HepG2 (cell line): ENCODE measurements around the gene YY1. TPM values are rescaled to one million over a fixed set of nuclear protein-coding genes. Genes with fewer than 3 reads are reported as not detected.

Source experiments
- ATAC-seq: fragments of 200-7000 bp; cut with Tn5 transposase; 3 replicates; pipeline ENCODE4 v1.9.1; 2020; ENCODE audit warnings: mild to moderate bottlenecking, moderate library complexity
- BruUV-seq: library from RNA; stranded (reverse); fragments of 400-500 nt; replicated peaks from 2 replicates; lab custom pipeline; 2021; lab: Mats Ljungman, UMichigan
- CTCF ChIA-PET: fragments of 300-600 bp; formaldehyde crosslinking; extraction: SDS; loops from one replicate; lab custom pipeline; 2021; ENCODE audit warnings: low total read pairs, inconsistent platforms, low intra/inter-chr PET ratio; lab: Yijun Ruan, JAX
- POLR2A ChIA-PET: fragments of 350-600 bp; sonication (Branson Sonifier 250); formaldehyde crosslinking; loops from one replicate; lab custom pipeline; 2020; ENCODE audit warnings: antibody characterized with exemption, inconsistent platforms; lab: Yijun Ruan, JAX
- DNase-seq: peaks from one replicate; pipeline ENCODE4 v3.0.0-alpha.2; 2015; ENCODE audit warnings: low spot score
- FAIRE-seq: peaks from 3 replicates; lab custom pipeline; 2011; peaks lifted over from hg19 to GRCh38; lab: Jason Lieb, UNC
- H2AFZ ChIP-seq: one replicate; pipeline ENCODE4 v1.6.1; 2011; ENCODE audit warnings: low read length, inconsistent platforms
- H3K27ac ChIP-seq: fragments of 300-600 bp; 3 replicates; pipeline ENCODE4 v1.8.0; 2011; ENCODE audit warnings: mixed run types, mild to moderate bottlenecking, mixed read lengths, low read length, inconsistent platforms; ENCODE audit not compliant: insufficient read depth; ENCODE audit errors: extremely low read length
- H3K27me3 ChIP-seq, 2 experiments: fragments of 200-600 bp in 1 of 2; 2 replicates in 1 of 2; 3 replicates in 1 of 2; pipeline versions ENCODE4 v1.6.0 to v1.8.0; 2011; ENCODE audit warnings: low read length in 2 of 2, mild to moderate bottlenecking in 2 of 2, moderate library complexity in 2 of 2, inconsistent platforms in 1 of 2; ENCODE audit not compliant: insufficient read depth in 2 of 2, control insufficient read depth in 1 of 2
- H3K36me3 ChIP-seq, 2 experiments: fragments of 200-600 bp in 1 of 2; replicated peaks in 1 of 2; 2 replicates in 1 of 2; 3 replicates in 1 of 2; pipeline versions ENCODE4 v1.5.1 to v1.8.0; 2011; ENCODE audit warnings: low read length in 2 of 2, inconsistent platforms in 1 of 2; ENCODE audit not compliant: insufficient read depth in 2 of 2, control insufficient read depth in 1 of 2
- H3K4me1 ChIP-seq: 2 replicates; pipeline ENCODE4 v1.5.1; 2012; ENCODE audit warnings: low read length, inconsistent platforms; ENCODE audit not compliant: insufficient read depth
- H3K4me2 ChIP-seq: 2 replicates; pipeline ENCODE4 v1.6.0; 2011; ENCODE audit warnings: low read depth, low read length, inconsistent platforms
- H3K4me3 ChIP-seq, 3 experiments: fragments of 200-600 bp in 1 of 3; sonication (generic), shearing (Covaris generic) in 1 of 3; replicated peaks in 1 of 3; 2 replicates each; pipeline ENCODE4 v1.5.1; 2011 to 2016; ENCODE audit warnings: low read length in 3 of 3, inconsistent platforms in 2 of 3, low read depth in 2 of 3, mild to moderate bottlenecking in 2 of 3, control low read depth in 1 of 3, mixed read lengths in 1 of 3; ENCODE audit not compliant: insufficient read depth in 1 of 3
- H3K79me2 ChIP-seq: one replicate; pipeline ENCODE4 v1.6.1; 2011; ENCODE audit warnings: low read length, inconsistent platforms; ENCODE audit not compliant: insufficient read depth
- H3K9ac ChIP-seq: 2 replicates; pipeline ENCODE4 v1.6.0; 2011; ENCODE audit warnings: mild to moderate bottlenecking, low read depth, low read length, inconsistent platforms; ENCODE audit not compliant: insufficient read depth
- H3K9me3 ChIP-seq: 2 replicates; pipeline ENCODE4 v1.5.1; 2012; ENCODE audit warnings: mild to moderate bottlenecking, low read length
- H4K20me1 ChIP-seq: 2 replicates; pipeline ENCODE4 v1.6.0; 2011; ENCODE audit warnings: inconsistent platforms, mild to moderate bottlenecking, low read length, moderate library complexity; ENCODE audit not compliant: insufficient read depth
- AFF4 ChIP-seq: sonication (generic); formaldehyde crosslinking; IDR thresholded peaks from 2 replicates; pipeline ENCODE4 v1.4.0; 2020; ENCODE audit warnings: missing genetic modification reagents
- HNF4A ChIP-seq: sonication (generic); formaldehyde crosslinking; IDR thresholded peaks from 2 replicates; pipeline ENCODE4 v1.4.0; 2020; ENCODE audit warnings: missing genetic modification reagents
- MXD3 ChIP-seq: IDR thresholded peaks from 2 replicates; pipeline ENCODE4 v1.6.1; 2016; ENCODE audit warnings: mild to moderate bottlenecking, missing biosample characterization, missing genetic modification reagents
- TRAFD1 ChIP-seq: sonication (generic); formaldehyde crosslinking; IDR thresholded peaks from 2 replicates; pipeline ENCODE4 v1.5.1; 2020; ENCODE audit warnings: missing genetic modification reagents, mild to moderate bottlenecking, borderline replicate concordance
- ZC3H4 ChIP-seq: sonication (generic); formaldehyde crosslinking; IDR thresholded peaks from 2 replicates; pipeline ENCODE4 v1.4.0; 2020; ENCODE audit warnings: missing genetic modification reagents, borderline replicate concordance
- ZNF282 ChIP-seq: fragments of 450-650 bp; IDR thresholded peaks from 2 replicates; pipeline ENCODE4 v1.6.1; 2018; ENCODE audit not compliant: partially characterized antibody
- ZNF296 ChIP-seq: sonication (generic); formaldehyde crosslinking; conservative IDR thresholded peaks from 2 replicates; pipeline ENCODE4 v1.5.0; 2020; ENCODE audit warnings: mild to moderate bottlenecking, missing genetic modification reagents
- ZNF512B ChIP-seq: sonication (generic); formaldehyde crosslinking; IDR thresholded peaks from 2 replicates; pipeline ENCODE4 v1.5.1; 2020; ENCODE audit warnings: missing genetic modification reagents, mild to moderate bottlenecking, borderline replicate concordance
- ZNF629 ChIP-seq: sonication (generic); formaldehyde crosslinking; conservative IDR thresholded peaks from 2 replicates; pipeline ENCODE4 v1.5.0; 2020; ENCODE audit warnings: missing genetic modification reagents
- ZNF768 ChIP-seq: sonication (generic); formaldehyde crosslinking; IDR thresholded peaks from 2 replicates; pipeline ENCODE4 v1.4.0; 2020; ENCODE audit warnings: missing genetic modification reagents
- WGBS: methylation state at CpG from one replicate; pipeline ENCODE4 v1.1.6; 2017; ENCODE audit warnings: low lambda C conversion rate; 5-methylcytosine and 5-hydroxymethylcytosine counted together
- in situ Hi-C: cut with HindIII; loops from 2 replicates; pipeline ENCODE4 v1.10.0; 2017; ENCODE audit warnings: low pct_unique_long_range_greater_than_20kb; ENCODE audit not compliant: extremely low pct_ligation_motif_present
- intact Hi-C: fragments of 100-400 bp; cut with micrococcal nuclease; formaldehyde crosslinking; loops from one replicate; pipeline ENCODE4 v1.10.0; 2022; ENCODE audit not compliant: unreplicated experiment
- polyA plus RNA-seq, 8 experiments: library from polyadenylated mRNA; depleted of rRNA in 3 of 8; stranded (reverse) in 7 of 8; unstranded in 1 of 8; fragments of >200 nt; fragmentation: Illumina TruSeq in 4 of 8; extraction: Trizol in 4 of 8; gene quantifications; 2 replicates each; pipeline versions ENCODE4 v1.2.1 to v1.2.3, GENCODE V29; 2011 to 2016; ENCODE audit warnings: low read depth in 4 of 8, missing spikeins in 1 of 8, mixed read lengths in 1 of 8; ENCODE audit not compliant: insufficient read depth in 1 of 8
- total RNA-seq, 5 experiments: library from RNA; depleted of rRNA; stranded (reverse); fragments of >200 nt; fragmentation: Illumina TruSeq; extraction: Trizol; gene quantifications; 2 replicates each; pipeline ENCODE4 v1.2.3, GENCODE V29; 2016; ENCODE audit warnings: low read depth in 1 of 5

YY1 gene
- total and polyA plus RNA-seq, 2 of the 13 experiments (the other 11 are each of a cell fraction or from before 2014, with no cell fraction given) = 29.4 to 68.1 TPM

GRCh38 chr14:100322138-100322957, 83.4 kb downstream of the YY1 start:
- H3K27ac ChIP-seq = peak overlapping the region; percentile 19
- ATAC-seq (peak; percentile 5), FAIRE-seq (no peak), DNase-seq (no peak)
- in situ Hi-C loops (no loop called here), intact Hi-C loops (loop anchor here (2.0 to 5.0 kb wide), 2 partner anchors 16 to 55 kb away; partner anchors contain the start of genes SLC25A29 and WDR25)
- peak overlapping the region; percentile 80 for H3K4me2 ChIP-seq
- H3K36me3 ChIP-seq = no peaks in the 10 kb centered on the region
- peaks cover 0 to 2% of the 10 kb centered on the region in 2 experiments; a peak in 1 of 5 replicates for H3K27me3 ChIP-seq
- H3K4me1 ChIP-seq = peaks cover 82% of the 10 kb centered on the region
- H4K20me1 ChIP-seq = no peaks in the 10 kb centered on the region
- peak overlapping the region in 1 of 3 experiments; percentile 52; a peak in 2 of 6 replicates for H3K4me3 ChIP-seq
- ChIA-PET POLR2A (interaction anchor here (0.5 to 1.2 kb wide), 4 partner anchors 9 to 1148 kb away, joined by 3 to 5 read pairs (median 4); no protein-coding TSS in a partner anchor), CTCF (no interaction called here)
- 68% methylated on average over 6 of the region's 15 CpGs for WGBS
- no peaks in the 10 kb centered on the region for H3K79me2 ChIP-seq
- no peaks in the 10 kb centered on the region for H3K9me3 ChIP-seq
- no peak overlapping the region for H3K9ac ChIP-seq
- no TSS peak for BruUV-seq
- no peak overlapping the region for H2AFZ ChIP-seq
- TF ChIP-seq ZNF512B (no peak), ZNF629 (peak; percentile 96), ZNF768 (CRISPR knock-in tag) (peak; percentile 73), MXD3 (no peak), ZC3H4 (no peak), TRAFD1 (CRISPR knock-in tag) (0 out of 2 replicates have a peak, but pooled peaks have one; percentile 12), ZNF282 (no peak), ZNF296 (CRISPR knock-in tag) (no peak), HNF4A (CRISPR knock-in tag) (peak; percentile 59; the same call in 1 of the 2 replicates), AFF4 (CRISPR knock-in tag) (no peak)
